HepG2 (cell line): ENCODE data around the gene GHRHR. TPM values are rescaled to one million over a fixed set of nuclear protein-coding genes. Genes with fewer than 3 reads are reported as not detected.

Source experiments
- ATAC-seq: fragments of 200-7000 bp; cut with Tn5 transposase; 3 replicates; pipeline ENCODE4 v1.9.1; 2020; ENCODE audit warnings: mild to moderate bottlenecking, moderate library complexity
- BruUV-seq: library from RNA; stranded (reverse); fragments of 400-500 nt; replicated peaks from 2 replicates; lab custom pipeline; 2021; lab: Mats Ljungman, UMichigan
- CTCF ChIA-PET: fragments of 300-600 bp; formaldehyde crosslinking; extraction: SDS; loops from one replicate; lab custom pipeline; 2021; ENCODE audit warnings: low total read pairs, inconsistent platforms, low intra/inter-chr PET ratio; lab: Yijun Ruan, JAX
- POLR2A ChIA-PET: fragments of 350-600 bp; sonication (Branson Sonifier 250); formaldehyde crosslinking; loops from one replicate; lab custom pipeline; 2020; ENCODE audit warnings: antibody characterized with exemption, inconsistent platforms; lab: Yijun Ruan, JAX
- DNase-seq: peaks from one replicate; pipeline ENCODE4 v3.0.0-alpha.2; 2015; ENCODE audit warnings: low spot score
- FAIRE-seq: peaks from 3 replicates; lab custom pipeline; 2011; peaks lifted over from hg19 to GRCh38; lab: Jason Lieb, UNC
- H2AFZ ChIP-seq: one replicate; pipeline ENCODE4 v1.6.1; 2011; ENCODE audit warnings: low read length, inconsistent platforms
- H3K27ac ChIP-seq: fragments of 300-600 bp; 3 replicates; pipeline ENCODE4 v1.8.0; 2011; ENCODE audit warnings: mixed run types, mild to moderate bottlenecking, mixed read lengths, low read length, inconsistent platforms; ENCODE audit not compliant: insufficient read depth; ENCODE audit errors: extremely low read length
- H3K27me3 ChIP-seq, 2 experiments: fragments of 200-600 bp in 1 of 2; 2 replicates in 1 of 2; 3 replicates in 1 of 2; pipeline versions ENCODE4 v1.6.0 to v1.8.0; 2011; ENCODE audit warnings: low read length in 2 of 2, mild to moderate bottlenecking in 2 of 2, moderate library complexity in 2 of 2, inconsistent platforms in 1 of 2; ENCODE audit not compliant: insufficient read depth in 2 of 2, control insufficient read depth in 1 of 2
- H3K36me3 ChIP-seq, 2 experiments: fragments of 200-600 bp in 1 of 2; replicated peaks in 1 of 2; 2 replicates in 1 of 2; 3 replicates in 1 of 2; pipeline versions ENCODE4 v1.5.1 to v1.8.0; 2011; ENCODE audit warnings: low read length in 2 of 2, inconsistent platforms in 1 of 2; ENCODE audit not compliant: insufficient read depth in 2 of 2, control insufficient read depth in 1 of 2
- H3K4me1 ChIP-seq: 2 replicates; pipeline ENCODE4 v1.5.1; 2012; ENCODE audit warnings: low read length, inconsistent platforms; ENCODE audit not compliant: insufficient read depth
- H3K4me2 ChIP-seq: 2 replicates; pipeline ENCODE4 v1.6.0; 2011; ENCODE audit warnings: low read depth, low read length, inconsistent platforms
- H3K4me3 ChIP-seq, 3 experiments: fragments of 200-600 bp in 1 of 3; sonication (generic), shearing (Covaris generic) in 1 of 3; replicated peaks in 1 of 3; 2 replicates each; pipeline ENCODE4 v1.5.1; 2011 to 2016; ENCODE audit warnings: low read length in 3 of 3, inconsistent platforms in 2 of 3, low read depth in 2 of 3, mild to moderate bottlenecking in 2 of 3, control low read depth in 1 of 3, mixed read lengths in 1 of 3; ENCODE audit not compliant: insufficient read depth in 1 of 3
- H3K79me2 ChIP-seq: one replicate; pipeline ENCODE4 v1.6.1; 2011; ENCODE audit warnings: low read length, inconsistent platforms; ENCODE audit not compliant: insufficient read depth
- H3K9ac ChIP-seq: 2 replicates; pipeline ENCODE4 v1.6.0; 2011; ENCODE audit warnings: mild to moderate bottlenecking, low read depth, low read length, inconsistent platforms; ENCODE audit not compliant: insufficient read depth
- H3K9me3 ChIP-seq: 2 replicates; pipeline ENCODE4 v1.5.1; 2012; ENCODE audit warnings: mild to moderate bottlenecking, low read length
- H4K20me1 ChIP-seq: 2 replicates; pipeline ENCODE4 v1.6.0; 2011; ENCODE audit warnings: inconsistent platforms, mild to moderate bottlenecking, low read length, moderate library complexity; ENCODE audit not compliant: insufficient read depth
- DNMT3B ChIP-seq: conservative IDR thresholded peaks from 2 replicates; pipeline ENCODE4 v1.6.1; 2016; ENCODE audit warnings: missing biosample characterization, control low read depth
- GTF2F1 ChIP-seq: fragments of 150-350 bp; IDR thresholded peaks from 2 replicates; pipeline ENCODE4 v1.6.1; 2014; ENCODE audit warnings: low read length
- MIXL1 ChIP-seq: IDR thresholded peaks from 2 replicates; pipeline ENCODE4 v1.6.1; 2016
- NFE2L1 ChIP-seq: sonication (generic); formaldehyde crosslinking; IDR thresholded peaks from 2 replicates; pipeline ENCODE4 v1.4.0; 2020; ENCODE audit warnings: missing genetic modification reagents, mild to moderate bottlenecking, borderline replicate concordance
- NRL ChIP-seq: sonication (generic); formaldehyde crosslinking; IDR thresholded peaks from 2 replicates; pipeline ENCODE4 v1.5.0; 2020; ENCODE audit warnings: missing genetic modification reagents, mild to moderate bottlenecking, moderate library complexity, borderline replicate concordance
- RARA ChIP-seq: IDR thresholded peaks from 2 replicates; pipeline ENCODE4 v1.6.1; 2016; ENCODE audit warnings: missing genetic modification reagents, missing compliant biosample characterization
- STAT5B ChIP-seq: sonication (generic); formaldehyde crosslinking; IDR thresholded peaks from 2 replicates; pipeline ENCODE4 v1.4.0; 2020; ENCODE audit warnings: missing genetic modification reagents
- ZFP37 ChIP-seq: sonication (generic); formaldehyde crosslinking; IDR thresholded peaks from 2 replicates; pipeline ENCODE4 v1.4.0; 2020; ENCODE audit warnings: missing genetic modification reagents, borderline replicate concordance
- ZNF337 ChIP-seq: sonication (generic); formaldehyde crosslinking; IDR thresholded peaks from 2 replicates; pipeline ENCODE4 v1.5.1; 2020; ENCODE audit warnings: missing genetic modification reagents, low read depth, mild to moderate bottlenecking, borderline replicate concordance
- ZNF703 ChIP-seq: sonication (generic); formaldehyde crosslinking; IDR thresholded peaks from 2 replicates; pipeline ENCODE4 v1.5.1; 2020; ENCODE audit warnings: missing genetic modification reagents, mild to moderate bottlenecking, moderate library complexity, borderline replicate concordance
- ZSCAN31 ChIP-seq: sonication (generic); formaldehyde crosslinking; IDR thresholded peaks from 2 replicates; pipeline ENCODE4 v1.5.0; 2020; ENCODE audit warnings: low read depth, mild to moderate bottlenecking, missing genetic modification reagents
- WGBS: methylation state at CpG from one replicate; pipeline ENCODE4 v1.1.6; 2017; ENCODE audit warnings: low lambda C conversion rate; 5-methylcytosine and 5-hydroxymethylcytosine counted together
- in situ Hi-C: cut with HindIII; loops from 2 replicates; pipeline ENCODE4 v1.10.0; 2017; ENCODE audit warnings: low pct_unique_long_range_greater_than_20kb; ENCODE audit not compliant: extremely low pct_ligation_motif_present
- intact Hi-C: fragments of 100-400 bp; cut with micrococcal nuclease; formaldehyde crosslinking; loops from one replicate; pipeline ENCODE4 v1.10.0; 2022; ENCODE audit not compliant: unreplicated experiment
- polyA plus RNA-seq, 8 experiments: library from polyadenylated mRNA; depleted of rRNA in 3 of 8; stranded (reverse) in 7 of 8; unstranded in 1 of 8; fragments of >200 nt; fragmentation: Illumina TruSeq in 4 of 8; extraction: Trizol in 4 of 8; gene quantifications; 2 replicates each; pipeline versions ENCODE4 v1.2.1 to v1.2.3, GENCODE V29; 2011 to 2016; ENCODE audit warnings: low read depth in 4 of 8, missing spikeins in 1 of 8, mixed read lengths in 1 of 8; ENCODE audit not compliant: insufficient read depth in 1 of 8
- total RNA-seq, 5 experiments: library from RNA; depleted of rRNA; stranded (reverse); fragments of >200 nt; fragmentation: Illumina TruSeq; extraction: Trizol; gene quantifications; 2 replicates each; pipeline ENCODE4 v1.2.3, GENCODE V29; 2016; ENCODE audit warnings: low read depth in 1 of 5
- TF ChIP-seq, protein P1 (sequence below): IDR thresholded peaks from 2 replicates; pipeline ENCODE4 v1.6.1; 2016; ENCODE audit warnings: missing compliant biosample characterization, missing genetic modification reagents, borderline replicate concordance
- TF ChIP-seq, protein P2 (sequence below): sonication (generic); formaldehyde crosslinking; IDR thresholded peaks from 2 replicates; pipeline ENCODE4 v1.4.0; 2020; ENCODE audit warnings: missing genetic modification reagents
- TF ChIP-seq, protein P3 (sequence below): sonication (generic); formaldehyde crosslinking; IDR thresholded peaks from 2 replicates; pipeline ENCODE4 v1.8.0; 2022; ENCODE audit warnings: mild to moderate bottlenecking, missing genetic modification reagents, moderate library complexity
- TF ChIP-seq, protein P4 (sequence below): sonication (generic); formaldehyde crosslinking; IDR thresholded peaks from 2 replicates; pipeline ENCODE4 v1.5.0; 2020; ENCODE audit warnings: mild to moderate bottlenecking, missing genetic modification reagents
- TF ChIP-seq, protein P5 (sequence below): sonication (generic); formaldehyde crosslinking; IDR thresholded peaks from 2 replicates; pipeline ENCODE4 v1.4.0; 2020; ENCODE audit warnings: missing genetic modification reagents

GHRHR gene
- total and polyA plus RNA-seq, 2 of the 13 experiments (the other 11 are each of a cell fraction or from before 2014, with no cell fraction given): not detected

DNA sequence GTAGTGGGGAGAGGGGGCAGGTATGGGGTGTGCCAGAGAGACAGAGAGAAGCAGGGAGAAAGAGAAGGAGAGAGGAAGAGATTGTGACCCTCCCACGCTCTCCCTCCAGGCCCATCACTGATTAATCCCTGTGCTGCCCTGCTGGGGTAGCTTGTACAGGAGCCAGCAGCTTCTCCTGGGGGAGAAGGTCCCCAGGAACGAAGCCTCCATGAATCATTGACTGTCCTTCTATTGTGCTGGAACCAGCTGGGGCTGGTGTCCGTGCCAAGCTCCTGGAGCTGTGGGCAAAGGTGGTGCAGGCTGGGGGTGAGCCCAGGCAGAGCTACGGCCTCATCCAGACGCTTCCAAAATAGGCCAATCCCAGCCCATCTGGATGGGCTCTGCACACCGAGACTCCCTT, 31.2 kb upstream of the GHRHR start:
- Histone ChIP-seq H4K20me1 (no peaks in the 10 kb centered on the region), H3K79me2 (no peaks in the 10 kb centered on the region), H3K27me3 (peaks cover 4 to 12% of the 10 kb centered on the region in 2 experiments; a peak in 4 of 5 replicates), H3K27ac (no peak overlapping the region), H2AFZ (no peak overlapping the region), H3K4me2 (no peak overlapping the region), H3K36me3 (no peaks in the 10 kb centered on the region), H3K9me3 (no peaks in the 10 kb centered on the region), H3K4me3 (no peak overlapping the region), H3K4me1 (no peaks in the 10 kb centered on the region), H3K9ac (no peak overlapping the region)
- in situ Hi-C loops: no loop called here
- CTCF ChIA-PET: no interaction called here
- 0% methylated on average over 1 of the region's 6 CpGs for WGBS
- POLR2A ChIA-PET: no interaction called here
- TF ChIP-seq, protein P1, sequence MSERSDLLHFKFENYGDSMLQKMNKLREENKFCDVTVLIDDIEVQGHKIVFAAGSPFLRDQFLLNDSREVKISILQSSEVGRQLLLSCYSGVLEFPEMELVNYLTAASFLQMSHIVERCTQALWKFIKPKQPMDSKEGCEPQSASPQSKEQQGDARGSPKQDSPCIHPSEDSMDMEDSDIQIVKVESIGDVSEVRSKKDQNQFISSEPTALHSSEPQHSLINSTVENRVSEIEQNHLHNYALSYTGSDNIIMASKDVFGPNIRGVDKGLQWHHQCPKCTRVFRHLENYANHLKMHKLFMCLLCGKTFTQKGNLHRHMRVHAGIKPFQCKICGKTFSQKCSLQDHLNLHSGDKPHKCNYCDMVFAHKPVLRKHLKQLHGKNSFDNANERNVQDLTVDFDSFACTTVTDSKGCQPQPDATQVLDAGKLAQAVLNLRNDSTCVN (CRISPR knock-in tag): no peak
- TF ChIP-seq NFE2L1 (no peak), ZNF337 (CRISPR knock-in tag) (no peak), ZSCAN31 (no peak), RARA (CRISPR knock-in tag) (no peak), NRL (CRISPR knock-in tag) (no peak), GTF2F1 (no peak), ZFP37 (CRISPR knock-in tag) (no peak), ZNF703 (CRISPR knock-in tag) (no peak), STAT5B (CRISPR knock-in tag) (no peak), DNMT3B (no peak), MIXL1 (CRISPR knock-in tag) (no peak)
- TF ChIP-seq, protein P2, sequence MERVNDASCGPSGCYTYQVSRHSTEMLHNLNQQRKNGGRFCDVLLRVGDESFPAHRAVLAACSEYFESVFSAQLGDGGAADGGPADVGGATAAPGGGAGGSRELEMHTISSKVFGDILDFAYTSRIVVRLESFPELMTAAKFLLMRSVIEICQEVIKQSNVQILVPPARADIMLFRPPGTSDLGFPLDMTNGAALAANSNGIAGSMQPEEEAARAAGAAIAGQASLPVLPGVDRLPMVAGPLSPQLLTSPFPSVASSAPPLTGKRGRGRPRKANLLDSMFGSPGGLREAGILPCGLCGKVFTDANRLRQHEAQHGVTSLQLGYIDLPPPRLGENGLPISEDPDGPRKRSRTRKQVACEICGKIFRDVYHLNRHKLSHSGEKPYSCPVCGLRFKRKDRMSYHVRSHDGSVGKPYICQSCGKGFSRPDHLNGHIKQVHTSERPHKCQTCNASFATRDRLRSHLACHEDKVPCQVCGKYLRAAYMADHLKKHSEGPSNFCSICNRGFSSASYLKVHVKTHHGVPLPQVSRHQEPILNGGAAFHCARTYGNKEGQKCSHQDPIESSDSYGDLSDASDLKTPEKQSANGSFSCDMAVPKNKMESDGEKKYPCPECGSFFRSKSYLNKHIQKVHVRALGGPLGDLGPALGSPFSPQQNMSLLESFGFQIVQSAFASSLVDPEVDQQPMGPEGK (CRISPR knock-in tag): no peak
- TF ChIP-seq, protein P3, sequence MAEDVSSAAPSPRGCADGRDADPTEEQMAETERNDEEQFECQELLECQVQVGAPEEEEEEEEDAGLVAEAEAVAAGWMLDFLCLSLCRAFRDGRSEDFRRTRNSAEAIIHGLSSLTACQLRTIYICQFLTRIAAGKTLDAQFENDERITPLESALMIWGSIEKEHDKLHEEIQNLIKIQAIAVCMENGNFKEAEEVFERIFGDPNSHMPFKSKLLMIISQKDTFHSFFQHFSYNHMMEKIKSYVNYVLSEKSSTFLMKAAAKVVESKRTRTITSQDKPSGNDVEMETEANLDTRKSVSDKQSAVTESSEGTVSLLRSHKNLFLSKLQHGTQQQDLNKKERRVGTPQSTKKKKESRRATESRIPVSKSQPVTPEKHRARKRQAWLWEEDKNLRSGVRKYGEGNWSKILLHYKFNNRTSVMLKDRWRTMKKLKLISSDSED (CRISPR knock-in tag): no peak
- TF ChIP-seq, protein P4, sequence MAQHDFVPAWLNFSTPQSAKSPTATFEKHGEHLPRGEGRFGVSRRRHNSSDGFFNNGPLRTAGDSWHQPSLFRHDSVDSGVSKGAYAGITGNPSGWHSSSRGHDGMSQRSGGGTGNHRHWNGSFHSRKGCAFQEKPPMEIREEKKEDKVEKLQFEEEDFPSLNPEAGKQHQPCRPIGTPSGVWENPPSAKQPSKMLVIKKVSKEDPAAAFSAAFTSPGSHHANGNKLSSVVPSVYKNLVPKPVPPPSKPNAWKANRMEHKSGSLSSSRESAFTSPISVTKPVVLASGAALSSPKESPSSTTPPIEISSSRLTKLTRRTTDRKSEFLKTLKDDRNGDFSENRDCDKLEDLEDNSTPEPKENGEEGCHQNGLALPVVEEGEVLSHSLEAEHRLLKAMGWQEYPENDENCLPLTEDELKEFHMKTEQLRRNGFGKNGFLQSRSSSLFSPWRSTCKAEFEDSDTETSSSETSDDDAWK: no peak
- TF ChIP-seq, protein P5, sequence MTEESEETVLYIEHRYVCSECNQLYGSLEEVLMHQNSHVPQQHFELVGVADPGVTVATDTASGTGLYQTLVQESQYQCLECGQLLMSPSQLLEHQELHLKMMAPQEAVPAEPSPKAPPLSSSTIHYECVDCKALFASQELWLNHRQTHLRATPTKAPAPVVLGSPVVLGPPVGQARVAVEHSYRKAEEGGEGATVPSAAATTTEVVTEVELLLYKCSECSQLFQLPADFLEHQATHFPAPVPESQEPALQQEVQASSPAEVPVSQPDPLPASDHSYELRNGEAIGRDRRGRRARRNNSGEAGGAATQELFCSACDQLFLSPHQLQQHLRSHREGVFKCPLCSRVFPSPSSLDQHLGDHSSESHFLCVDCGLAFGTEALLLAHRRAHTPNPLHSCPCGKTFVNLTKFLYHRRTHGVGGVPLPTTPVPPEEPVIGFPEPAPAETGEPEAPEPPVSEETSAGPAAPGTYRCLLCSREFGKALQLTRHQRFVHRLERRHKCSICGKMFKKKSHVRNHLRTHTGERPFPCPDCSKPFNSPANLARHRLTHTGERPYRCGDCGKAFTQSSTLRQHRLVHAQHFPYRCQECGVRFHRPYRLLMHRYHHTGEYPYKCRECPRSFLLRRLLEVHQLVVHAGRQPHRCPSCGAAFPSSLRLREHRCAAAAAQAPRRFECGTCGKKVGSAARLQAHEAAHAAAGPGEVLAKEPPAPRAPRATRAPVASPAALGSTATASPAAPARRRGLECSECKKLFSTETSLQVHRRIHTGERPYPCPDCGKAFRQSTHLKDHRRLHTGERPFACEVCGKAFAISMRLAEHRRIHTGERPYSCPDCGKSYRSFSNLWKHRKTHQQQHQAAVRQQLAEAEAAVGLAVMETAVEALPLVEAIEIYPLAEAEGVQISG (CRISPR knock-in tag): no peak
- no TSS peak for BruUV-seq
- DNase-seq: no peak
- intact Hi-C loops: no loop called here
- no peak for FAIRE-seq
- ATAC-seq: no peak
